ENCODE measurements around the gene NRROS.
"Not testable (repeated sequence)": the region's sequence is repeated elsewhere in the genome, so short reads cannot be mapped to it uniquely, and the experiment has no call there.

Gene NRROS

GRCh38 chr3:196625331-196625730 lies 14.2 kb upstream of the NRROS start:
- DNase-seq = no peak

- DNase-seq = no peak
Observed at GRCh38 chr3:196627918-196628231, 11.6 kb upstream of the NRROS start.

- DNase-seq = no peak
Observed at GRCh38 chr3:196629228-196629627, 10.3 kb upstream of the NRROS start.

- DNase-seq = peak; percentile 41
Observed at GRCh38 chr3:196631682-196632045, 7.8 kb upstream of the NRROS start.

- DNase-seq = peak; percentile 98
Observed at GRCh38 chr3:196632046-196632751, 7.3 kb upstream of the NRROS start.

GRCh38 chr3:196633555-196634151 lies 5.8 kb upstream of the NRROS start:
- DNase-seq = no peak

- DNase-seq = no peak
Observed at GRCh38 chr3:196634224-196634623, 5.3 kb upstream of the NRROS start.

- DNase-seq = no peak
Observed at GRCh38 chr3:196634829-196635228, 4.7 kb upstream of the NRROS start.

GRCh38 chr3:196636369-196637349 lies 2.8 kb upstream of the NRROS start:
- DNase-seq = peak; percentile 33

GRCh38 chr3:196637941-196638340 lies 1.6 kb upstream of the NRROS start:
- DNase-seq = not testable (repeated sequence)

- DNase-seq = no peak
Observed at GRCh38 chr3:196638861-196639482, 522 bp upstream of the NRROS start.

- DNase-seq = no peak
Observed at GRCh38 chr3:196640297-196641018, 964 bp downstream of the NRROS start.

GRCh38 chr3:196641333-196642054 lies 2.0 kb downstream of the NRROS start:
- DNase-seq = no peak

GRCh38 chr3:196642434-196642833 lies 2.9 kb downstream of the NRROS start:
- DNase-seq = no peak

- DNase-seq = peak; percentile 76
Observed at GRCh38 chr3:196643201-196643749, 3.8 kb downstream of the NRROS start.

GRCh38 chr3:196643761-196644160 lies 4.3 kb downstream of the NRROS start:
- DNase-seq = no peak

GRCh38 chr3:196645096-196645495 lies 5.6 kb downstream of the NRROS start:
- DNase-seq = no peak

GRCh38 chr3:196645897-196646665 lies 6.6 kb downstream of the NRROS start:
- no peak for DNase-seq

- DNase-seq = no peak
Observed at GRCh38 chr3:196646666-196647216, 7.2 kb downstream of the NRROS start.

GRCh38 chr3:196650740-196651311 lies 11.3 kb downstream of the NRROS start:
- DNase-seq = peak; percentile 83

Data from GF-D8 (cell line).